Measurements from ENCODE around the gene VPS26C.

Gene VPS26C

GRCh38 chr21:37188825-37189224, 78.3 kb downstream of the VPS26C start:
- TF ChIP-seq ZFP30 (CRISPR knock-in tag; IDR thresholded peaks at IDR 0.05): no peak
- TF ChIP-seq CREB5 (CRISPR knock-in tag; IDR thresholded peaks at IDR 0.05; ENCODE audit: low read depth): no peak
- TF ChIP-seq TOX (CRISPR knock-in tag; IDR thresholded peaks at IDR 0.05; ENCODE audit: borderline replicate concordance): no peak
- no peak for TF ChIP-seq ZNF8 (CRISPR knock-in tag; IDR thresholded peaks at IDR 0.05)
- no peak for TF ChIP-seq BACH2 (CRISPR knock-in tag; IDR thresholded peaks at IDR 0.05; ENCODE audit: borderline replicate concordance)
- no peak for TF ChIP-seq ARNTL (CRISPR knock-in tag; IDR thresholded peaks at IDR 0.05; ENCODE audit: borderline replicate concordance, low read depth)
- TF ChIP-seq TCF4 (CRISPR knock-in tag; IDR thresholded peaks at IDR 0.05; ENCODE audit: borderline replicate concordance): no peak
- no peak for TF ChIP-seq ZNF70 (CRISPR knock-in tag; IDR thresholded peaks at IDR 0.05)
- no peak for ATAC-seq

GRCh38 chr21:37186983-37187382, 80.2 kb downstream of the VPS26C start:
- no peak for ATAC-seq
- TF ChIP-seq PPARA (CRISPR knock-in tag; IDR thresholded peaks at IDR 0.05; ENCODE audit: borderline replicate concordance) (no peak), TSHZ2 (CRISPR knock-in tag; IDR thresholded peaks at IDR 0.05) (no peak), GLIS3 (CRISPR knock-in tag; IDR thresholded peaks at IDR 0.05) (no peak), CSDC2 (CRISPR knock-in tag; IDR thresholded peaks at IDR 0.05) (no peak), ZC3H10 (CRISPR knock-in tag; IDR thresholded peaks at IDR 0.05) (no peak), ISL1 (CRISPR knock-in tag; IDR thresholded peaks at IDR 0.05) (no peak), POU6F1 (CRISPR knock-in tag; IDR thresholded peaks at IDR 0.05; ENCODE audit: borderline replicate concordance, low read depth) (no peak), ZFP3 (CRISPR knock-in tag; IDR thresholded peaks at IDR 0.05) (no peak), TOX (CRISPR knock-in tag; IDR thresholded peaks at IDR 0.05; ENCODE audit: borderline replicate concordance) (no peak), BACH2 (CRISPR knock-in tag; IDR thresholded peaks at IDR 0.05; ENCODE audit: borderline replicate concordance) (no peak), ZNF8 (CRISPR knock-in tag; IDR thresholded peaks at IDR 0.05) (no peak), RARB (CRISPR knock-in tag; IDR thresholded peaks at IDR 0.05) (no peak), ZNF70 (CRISPR knock-in tag; IDR thresholded peaks at IDR 0.05) (no peak)

GRCh38 chr21:37184784-37185593, 82.1 kb downstream of the VPS26C start:
- TF ChIP-seq SNAI2 (CRISPR knock-in tag; IDR thresholded peaks at IDR 0.05) (no peak), CSDC2 (CRISPR knock-in tag; IDR thresholded peaks at IDR 0.05) (no peak), PATZ1 (CRISPR knock-in tag; IDR thresholded peaks at IDR 0.05; ENCODE audit: borderline replicate concordance) (no peak), ARNTL (CRISPR knock-in tag; IDR thresholded peaks at IDR 0.05; ENCODE audit: borderline replicate concordance, low read depth) (no peak), TCF4 (CRISPR knock-in tag; IDR thresholded peaks at IDR 0.05; ENCODE audit: borderline replicate concordance) (no peak), ESRRG (CRISPR knock-in tag; IDR thresholded peaks at IDR 0.05) (no peak), ZNF70 (CRISPR knock-in tag; IDR thresholded peaks at IDR 0.05) (no peak), ISL1 (CRISPR knock-in tag; IDR thresholded peaks at IDR 0.05) (no peak), GLIS3 (CRISPR knock-in tag; IDR thresholded peaks at IDR 0.05) (no peak)
- no peak for ATAC-seq

- TF ChIP-seq PPARA (CRISPR knock-in tag; IDR thresholded peaks at IDR 0.05; ENCODE audit: borderline replicate concordance) (no peak), OSR1 (CRISPR knock-in tag; IDR thresholded peaks at IDR 0.05) (no peak), RARB (CRISPR knock-in tag; IDR thresholded peaks at IDR 0.05) (no peak), SNAI2 (CRISPR knock-in tag; IDR thresholded peaks at IDR 0.05) (no peak)
- ATAC-seq: no peak
These were observed 83.4 kb downstream of the VPS26C start for GRCh38 chr21:37183749-37184148.
